Measurements from ENCODE around the gene CKS2.
"Not testable (repeated sequence)": the region's sequence is repeated elsewhere in the genome, so short reads cannot be mapped to it uniquely, and the experiment has no call there.

CKS2 gene

DNA sequence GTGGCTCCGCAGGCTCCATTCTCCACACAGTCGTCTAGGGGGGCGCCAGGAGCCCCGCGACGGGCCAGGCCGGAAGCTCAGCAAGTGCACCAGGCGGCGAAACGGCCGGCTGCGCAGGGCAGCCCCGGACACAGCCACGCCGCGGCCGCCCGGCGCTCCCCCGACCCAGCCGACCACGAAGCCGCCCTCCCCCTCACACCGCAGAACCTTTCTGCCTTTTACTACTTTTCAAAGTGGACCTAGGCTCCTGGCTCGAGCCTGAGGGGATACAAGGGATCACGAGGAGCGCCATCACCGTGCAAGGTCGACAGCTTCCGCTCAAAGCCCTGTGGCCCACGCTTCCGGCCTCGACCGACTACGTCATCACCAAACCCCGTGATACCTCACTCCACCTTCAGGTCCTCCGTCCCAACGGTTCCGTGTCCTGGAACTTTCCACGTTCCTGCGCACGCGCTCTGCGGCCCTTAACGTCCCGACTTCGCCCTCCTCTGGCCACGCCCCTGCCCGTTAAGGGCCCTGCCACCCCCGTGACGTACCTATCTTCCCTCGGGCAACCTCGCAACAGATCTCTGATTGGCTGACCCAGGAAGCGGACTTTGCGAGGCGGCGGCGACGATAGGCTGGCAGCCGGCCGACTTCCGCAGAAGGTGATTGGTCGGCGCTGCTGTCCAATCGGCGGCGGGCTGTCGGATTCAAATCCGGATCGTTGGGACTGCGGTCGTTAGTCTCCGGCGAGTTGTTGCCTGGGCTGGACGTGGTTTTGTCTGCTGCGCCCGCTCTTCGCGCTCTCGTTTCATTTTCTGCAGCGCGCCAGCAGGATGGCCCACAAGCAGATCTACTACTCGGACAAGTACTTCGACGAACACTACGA is at the start of gene CKS2:
Gene CKS2, plus strand, starts transcription at position 721 of the 871 bp plus-strand sequence. Its CDS starts 98 bp downstream, at position 819.
- in situ Hi-C loops (cut with MboI; ENCODE audit: low sequenced_read_pairs), result no loop called here

DNA sequence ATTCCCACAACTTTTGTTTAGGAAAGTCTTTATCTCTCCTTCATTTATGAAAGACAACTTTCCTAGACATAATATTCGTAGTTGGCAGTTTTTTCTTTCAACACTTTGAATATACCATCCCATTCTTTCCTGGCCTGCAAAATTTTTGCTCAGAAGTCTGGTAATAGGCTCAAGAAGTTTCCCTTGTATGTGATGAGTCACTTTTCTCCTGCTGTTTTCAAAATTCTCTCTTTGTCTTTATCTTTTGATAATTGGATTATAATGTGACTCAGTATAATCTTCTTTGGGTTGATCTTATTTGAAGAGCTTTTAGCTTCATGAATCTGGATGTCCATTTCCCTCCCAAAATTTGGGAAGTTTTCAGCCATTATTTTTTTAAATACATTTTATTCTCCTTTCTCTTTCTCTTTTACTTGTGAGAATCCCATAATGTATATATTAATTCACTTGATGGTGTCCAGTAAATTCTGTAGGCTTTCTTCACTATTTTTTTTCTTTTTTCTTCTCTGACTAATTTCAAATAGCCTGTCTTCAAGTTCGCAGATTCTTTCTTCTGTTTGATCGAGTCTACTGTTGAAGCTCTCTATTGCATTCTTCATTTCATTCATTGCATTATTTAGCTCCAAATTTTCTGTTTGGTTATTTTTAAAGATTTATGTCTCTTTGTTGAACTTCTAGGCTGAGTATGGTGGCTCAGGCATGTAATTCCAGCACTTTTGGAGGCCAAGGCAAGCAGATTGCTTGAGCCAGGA is 37.3 kb upstream of the CKS2 start:
- in situ Hi-C loops (cut with MboI; ENCODE audit: low sequenced_read_pairs), result loop anchor here (10.0 to 25.0 kb wide), 4 partner anchors 59 to 1311 kb away; partner anchors contain the start of gene CDK20

DNA sequence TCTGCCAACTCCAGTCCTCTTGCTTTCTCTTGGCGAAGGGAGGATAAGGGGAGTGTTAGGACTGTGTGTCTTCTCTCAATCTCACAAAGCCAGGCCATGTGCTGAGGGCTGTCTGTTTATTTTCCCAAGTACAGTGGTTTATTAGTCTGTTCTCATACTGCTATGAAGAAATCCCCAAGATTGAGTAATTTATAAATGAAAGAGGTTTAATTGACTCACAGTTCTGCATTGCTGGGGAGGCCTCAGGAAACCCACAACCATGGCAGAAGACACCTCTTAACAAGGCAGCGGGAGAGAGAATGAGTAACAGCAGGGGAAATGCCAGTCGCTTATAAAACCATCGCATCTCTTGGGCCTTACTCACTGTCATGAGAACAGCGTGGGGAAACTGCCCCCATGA is 36.2 kb upstream of the CKS2 start:
- in situ Hi-C loops (cut with MboI; ENCODE audit: low sequenced_read_pairs), result loop anchor here (10.0 to 25.0 kb wide), 5 partner anchors 60 to 1313 kb away; partner anchors contain the start of gene CDK20

DNA sequence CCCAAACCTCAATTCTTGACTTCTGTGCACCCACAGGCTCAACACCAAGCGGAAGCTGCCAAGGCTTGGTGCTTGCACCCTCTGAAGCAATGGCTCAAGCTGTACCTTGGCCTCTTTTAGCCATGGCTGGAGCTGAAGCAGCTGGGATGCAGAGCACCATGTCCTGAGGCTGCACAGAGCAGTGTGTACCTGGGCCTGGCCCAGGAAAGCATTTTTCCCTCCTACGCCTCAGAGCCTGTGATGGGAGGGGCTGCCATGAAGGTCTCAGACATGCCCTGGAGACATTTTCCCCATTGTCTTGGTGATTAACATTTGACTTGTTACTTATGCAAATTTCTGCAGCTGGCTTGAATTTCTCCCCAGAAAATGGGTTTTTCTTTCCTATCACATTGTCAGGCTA is 35.0 kb upstream of the CKS2 start:
- in situ Hi-C loops (cut with MboI; ENCODE audit: low sequenced_read_pairs), result loop anchor here (10.0 to 25.0 kb wide), 3 partner anchors 61 to 681 kb away; no protein-coding TSS in a partner anchor

DNA sequence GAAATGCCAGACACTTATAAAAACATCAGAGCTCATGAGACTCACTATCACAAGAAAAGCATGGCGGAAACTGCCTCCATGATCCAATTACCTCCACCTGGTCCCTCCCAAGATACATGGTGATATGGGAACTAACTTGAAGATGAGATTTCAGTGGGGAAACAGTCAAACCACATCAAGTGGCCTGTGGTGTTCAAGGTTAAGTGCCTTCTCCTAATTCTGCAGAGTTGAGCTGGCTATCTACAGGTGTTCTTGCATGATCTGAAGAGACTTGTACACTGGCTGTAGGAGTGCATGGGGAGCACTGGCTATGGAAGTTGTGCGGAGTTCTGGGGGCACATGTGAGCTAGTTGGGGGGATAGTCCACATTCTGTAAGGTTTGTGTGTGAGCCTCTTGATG is 34.0 kb upstream of the CKS2 start:
- in situ Hi-C loops (cut with MboI; ENCODE audit: low sequenced_read_pairs), result loop anchor here (10.0 to 25.0 kb wide), 3 partner anchors 62 to 682 kb away; no protein-coding TSS in a partner anchor

DNA sequence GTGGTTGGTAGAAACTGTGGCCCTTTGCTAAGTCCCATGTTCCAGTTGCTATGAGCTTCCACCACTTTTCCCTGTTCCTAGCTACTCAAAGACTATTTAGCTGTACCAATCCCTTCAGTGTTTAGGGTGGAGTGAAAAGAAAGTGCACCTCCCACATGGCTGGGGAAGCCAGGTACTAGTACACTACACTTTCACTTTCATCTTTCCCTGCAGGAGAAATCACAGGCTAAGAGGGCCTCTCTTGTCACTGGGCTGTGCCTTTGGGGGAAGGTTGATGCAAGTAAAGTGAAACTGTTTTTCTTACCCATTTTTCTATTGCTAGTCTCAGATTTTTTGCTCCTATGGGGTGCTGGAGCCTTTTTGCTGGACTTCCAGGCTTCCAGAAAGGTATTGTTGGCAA is 33.5 kb upstream of the CKS2 start:
- in situ Hi-C loops (cut with MboI; ENCODE audit: low sequenced_read_pairs), result loop anchor here (10.0 to 25.0 kb wide), 3 partner anchors 63 to 683 kb away; no protein-coding TSS in a partner anchor

DNA sequence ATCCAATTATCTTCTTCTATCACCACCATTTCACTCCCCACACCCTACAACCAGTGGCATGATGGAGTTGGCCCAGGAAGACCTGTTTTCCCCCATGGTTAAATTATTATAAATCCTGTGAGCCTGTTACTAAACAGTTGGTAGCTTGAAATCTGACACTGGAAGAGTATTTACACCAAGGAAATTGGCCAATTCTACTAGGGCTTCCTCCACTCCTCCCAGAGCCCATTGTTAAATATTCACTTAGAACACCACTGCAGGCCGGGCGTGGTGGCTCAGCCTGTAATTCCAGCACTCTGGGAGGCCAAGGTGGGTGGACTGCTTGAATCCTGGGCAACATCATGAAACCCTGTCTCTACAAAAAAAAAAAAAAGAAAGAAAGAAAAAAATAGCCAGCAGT is 32.4 kb upstream of the CKS2 start:
- in situ Hi-C loops (cut with MboI; ENCODE audit: low sequenced_read_pairs), result loop anchor here (10.0 to 25.0 kb wide), 3 partner anchors 64 to 684 kb away; no protein-coding TSS in a partner anchor

DNA sequence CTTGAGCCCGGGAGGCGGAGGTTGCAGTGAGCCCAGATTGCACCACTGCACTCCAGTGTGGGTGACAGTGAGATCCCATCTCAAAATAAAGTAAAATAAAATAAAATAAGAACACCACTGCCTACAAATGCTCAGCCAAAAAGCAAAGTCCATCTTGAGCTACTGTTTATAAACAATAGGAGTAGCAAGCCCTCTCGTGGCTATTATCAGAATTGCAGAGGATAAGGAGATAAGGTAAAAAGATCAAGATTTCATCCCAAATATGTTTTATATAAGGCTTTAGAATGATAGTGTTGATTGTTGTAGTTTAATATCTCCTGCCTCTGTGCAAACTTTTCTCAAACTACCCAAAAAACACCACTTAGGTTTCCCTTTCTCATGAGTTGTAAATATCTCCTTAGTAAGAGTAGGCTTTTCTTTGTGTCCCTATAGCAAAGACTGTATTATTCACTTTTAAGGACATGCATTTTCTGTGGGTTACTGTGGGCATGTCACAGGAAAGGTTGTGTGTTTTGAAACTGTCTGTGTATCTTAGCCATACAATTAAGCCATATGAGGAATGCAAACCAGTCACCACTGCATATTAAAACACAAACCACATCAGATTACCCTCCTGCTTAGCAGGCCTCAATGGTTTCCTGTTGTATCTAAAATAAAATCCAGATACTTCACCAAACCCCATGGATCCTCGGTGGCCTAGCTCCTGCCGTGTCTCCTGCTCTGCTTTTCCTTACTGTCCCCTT is 31.8 kb upstream of the CKS2 start:
- in situ Hi-C loops (cut with MboI; ENCODE audit: low sequenced_read_pairs), result loop anchor here (10.0 to 25.0 kb wide), 3 partner anchors 64 to 684 kb away; no protein-coding TSS in a partner anchor

DNA sequence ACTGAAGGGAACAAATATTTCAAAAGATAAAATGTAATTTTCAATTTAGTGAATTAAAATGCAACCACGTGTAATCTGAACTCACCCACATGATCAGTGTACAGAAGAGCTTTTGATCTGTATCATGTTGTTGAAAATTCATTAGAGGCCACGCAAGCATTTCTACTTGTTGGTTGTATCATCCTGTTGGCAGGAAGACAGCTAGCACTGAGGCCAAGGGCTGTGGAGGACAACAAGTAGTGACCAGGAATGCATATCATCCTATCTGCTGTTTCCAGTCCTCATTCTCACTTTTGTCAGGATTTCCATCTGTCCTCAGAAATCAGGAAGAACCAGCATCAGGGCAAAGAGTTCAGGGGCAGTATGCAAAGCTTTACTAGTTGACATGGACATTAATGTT is 29.9 kb upstream of the CKS2 start:
- in situ Hi-C loops (cut with MboI; ENCODE audit: low sequenced_read_pairs), result loop anchor here (25.0 kb wide), 1 partner anchor 269 kb away; no protein-coding TSS in a partner anchor

DNA sequence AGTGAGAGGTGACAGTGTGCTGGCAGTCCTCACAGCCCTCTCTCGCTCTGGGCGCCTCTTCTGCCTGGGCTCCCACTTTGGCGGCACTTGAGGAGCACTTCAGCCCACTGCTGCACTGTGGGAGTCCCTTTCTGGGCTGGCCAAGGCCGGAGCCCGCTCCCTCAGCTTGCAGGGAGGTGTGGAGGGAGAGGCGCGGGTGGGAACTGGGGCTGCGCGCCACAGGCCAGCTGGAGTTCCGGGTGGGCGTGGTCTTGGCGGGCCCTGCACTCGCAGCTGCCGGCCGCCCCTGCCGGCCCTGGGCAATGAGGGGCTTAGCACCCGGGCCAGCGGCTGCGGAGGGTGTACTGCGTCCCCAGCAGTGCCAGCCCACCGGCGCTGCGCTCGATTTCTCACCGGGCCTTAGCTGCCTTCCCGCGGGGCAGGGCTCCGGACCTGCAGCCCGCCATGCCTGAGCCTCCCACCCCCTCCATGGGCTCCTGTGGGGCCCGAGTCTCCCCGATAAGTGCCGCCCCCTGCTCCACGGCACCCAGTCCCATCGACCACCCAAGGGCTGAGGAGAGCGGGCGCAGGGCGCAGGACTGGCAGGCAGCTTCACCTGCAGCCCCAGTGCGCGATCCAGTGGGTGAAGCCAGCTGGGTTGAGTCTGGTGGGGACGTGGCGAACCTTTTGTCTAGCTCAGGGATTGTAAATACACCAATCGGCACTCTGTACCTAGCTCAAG is 28.6 kb upstream of the CKS2 start:
- in situ Hi-C loops (cut with MboI; ENCODE audit: low sequenced_read_pairs), result loop anchor here (25.0 kb wide), 1 partner anchor 270 kb away; no protein-coding TSS in a partner anchor

DNA sequence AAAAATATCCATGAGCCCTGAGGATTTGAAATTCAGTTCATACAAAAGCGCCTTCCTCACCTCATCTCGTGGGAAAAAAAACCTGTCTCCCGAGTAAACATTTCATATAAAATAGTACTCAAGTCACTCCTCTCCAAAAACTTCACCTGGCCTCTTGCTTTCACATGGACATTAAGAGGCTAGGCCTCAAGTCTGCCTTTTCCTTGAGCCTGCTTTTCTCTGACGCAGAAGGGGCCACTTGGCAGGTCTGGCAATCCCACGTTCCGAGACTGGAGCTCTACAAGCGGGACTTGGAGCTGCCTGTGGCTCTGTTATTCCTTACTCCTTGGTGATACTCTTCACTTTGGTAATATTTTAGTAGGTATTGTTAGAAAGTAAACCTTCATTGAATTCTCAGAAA is 26.9 kb upstream of the CKS2 start:
- in situ Hi-C loops (cut with MboI; ENCODE audit: low sequenced_read_pairs), result loop anchor here (25.0 kb wide), 1 partner anchor 272 kb away; no protein-coding TSS in a partner anchor

DNA sequence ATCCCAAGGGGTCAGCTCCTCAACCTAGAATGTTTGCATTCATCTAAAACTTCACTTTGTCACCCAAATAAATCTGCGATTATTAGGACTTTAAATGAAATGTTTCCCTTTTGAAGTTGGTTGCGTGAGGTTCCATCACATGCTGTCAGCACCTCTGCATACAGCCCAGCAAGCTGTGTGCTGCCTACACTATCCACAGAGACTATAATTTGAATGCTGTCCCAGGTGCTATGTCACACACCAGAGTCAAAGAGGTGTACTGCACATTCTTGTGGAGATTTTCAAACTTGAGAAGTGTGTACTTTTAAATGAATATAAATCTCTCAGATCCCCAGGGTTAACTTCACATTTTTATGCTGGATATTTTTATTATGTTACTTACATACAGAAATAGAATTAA is 19.3 kb upstream of the CKS2 start:
- in situ Hi-C loops (cut with MboI; ENCODE audit: low sequenced_read_pairs), result loop anchor here (25.0 kb wide), 1 partner anchor 279 kb away; no protein-coding TSS in a partner anchor

DNA sequence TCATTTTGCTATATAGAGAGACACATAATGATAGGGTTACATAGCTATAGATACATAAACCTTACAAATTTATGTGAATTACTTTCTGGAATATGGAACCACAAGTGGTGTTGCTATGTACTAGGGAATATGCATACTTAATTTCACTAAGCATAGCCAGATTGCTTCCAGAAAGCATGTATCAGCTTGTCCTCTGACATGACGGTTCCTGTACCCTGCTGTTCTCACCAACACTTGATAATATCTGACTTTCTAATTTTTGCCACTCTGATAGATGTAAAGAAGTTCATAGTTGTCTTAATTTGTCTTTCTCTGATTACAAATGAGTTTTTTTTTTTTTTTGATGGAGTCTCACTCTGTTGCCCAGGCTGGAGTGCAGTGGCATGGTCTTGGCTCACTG is 18.0 kb upstream of the CKS2 start:
- in situ Hi-C loops (cut with MboI; ENCODE audit: low sequenced_read_pairs), result loop anchor here (25.0 kb wide), 1 partner anchor 281 kb away; no protein-coding TSS in a partner anchor

DNA sequence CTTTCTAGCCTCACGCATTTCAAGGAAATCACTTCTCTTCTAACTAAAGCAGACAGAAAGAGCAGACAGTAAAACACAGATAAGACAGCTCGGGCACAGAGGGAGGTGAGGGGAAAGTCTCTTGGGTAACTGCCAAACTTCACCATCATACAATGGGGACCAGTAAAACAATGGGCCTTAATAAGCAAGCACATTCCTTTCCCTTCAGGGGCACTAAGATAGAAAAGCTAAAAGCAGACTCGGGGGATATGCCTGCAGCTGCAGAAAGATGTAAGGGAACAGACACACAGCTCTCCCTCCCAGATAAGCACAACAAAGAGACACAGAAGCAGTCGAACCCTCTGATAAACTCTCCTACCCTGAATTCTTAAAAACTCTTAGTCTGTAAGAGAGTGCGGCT is 15.6 kb upstream of the CKS2 start:
- in situ Hi-C loops (cut with MboI; ENCODE audit: low sequenced_read_pairs), result loop anchor here (25.0 kb wide), 1 partner anchor 283 kb away; no protein-coding TSS in a partner anchor

DNA sequence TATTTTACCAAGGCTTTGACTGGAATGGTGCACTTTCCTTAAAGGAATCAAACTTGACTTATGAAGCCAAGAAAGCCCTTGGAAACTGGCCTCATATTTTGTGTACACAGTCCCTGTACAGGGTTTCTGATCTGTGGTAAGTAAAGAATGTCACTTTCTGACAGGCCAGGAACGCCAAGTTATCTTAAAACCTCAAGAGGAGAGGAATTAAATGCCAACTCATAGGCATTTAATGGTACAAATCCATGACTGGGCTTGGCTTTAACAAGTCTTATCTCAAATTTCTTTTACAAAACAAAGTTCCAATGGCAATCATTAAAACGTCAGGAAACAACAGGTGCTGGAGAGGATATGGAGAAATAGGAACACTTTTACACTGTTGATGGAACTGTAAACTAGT is 9.0 kb upstream of the CKS2 start:
- in situ Hi-C loops (cut with MboI; ENCODE audit: low sequenced_read_pairs), result not testable (repeated sequence)

DNA sequence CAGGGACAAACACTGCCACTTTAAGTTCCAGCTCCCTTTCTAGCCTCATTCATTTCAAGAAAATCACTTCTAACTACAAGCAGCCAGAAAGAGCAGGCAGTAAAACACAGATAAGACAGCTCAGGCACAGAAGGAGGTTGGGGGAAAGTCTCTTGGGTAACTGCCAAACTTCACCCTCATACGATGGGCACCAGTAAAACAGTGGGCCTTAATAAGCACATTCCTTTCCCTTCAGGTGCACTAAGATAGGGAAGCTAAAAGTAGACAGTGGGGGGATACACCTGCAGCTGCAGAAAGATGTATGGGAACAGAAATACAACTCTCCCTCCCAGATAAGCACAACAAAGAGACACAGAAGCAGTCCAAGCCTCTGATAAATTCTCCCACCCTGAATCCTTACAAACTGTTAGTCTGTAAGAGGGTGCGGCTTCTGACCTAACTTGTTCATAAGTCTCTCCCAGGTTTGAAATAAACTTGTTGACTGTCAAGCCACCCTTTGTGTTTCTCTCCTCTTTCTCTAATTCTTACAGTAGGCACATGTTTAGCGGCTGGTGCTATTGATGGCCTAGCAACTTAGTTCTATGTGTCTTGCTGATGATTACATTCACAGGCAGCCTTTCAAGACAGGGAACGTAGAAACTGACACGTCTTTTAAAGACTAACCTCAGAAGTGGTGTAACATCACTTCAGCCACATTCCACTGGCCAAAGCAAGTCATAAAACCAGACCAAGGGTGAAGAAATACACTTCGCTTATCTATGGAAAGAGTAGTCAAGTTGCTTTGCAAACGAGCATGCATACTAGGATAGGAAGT is 6.8 kb upstream of the CKS2 start:
- in situ Hi-C loops (cut with MboI; ENCODE audit: low sequenced_read_pairs), result no loop called here

DNA sequence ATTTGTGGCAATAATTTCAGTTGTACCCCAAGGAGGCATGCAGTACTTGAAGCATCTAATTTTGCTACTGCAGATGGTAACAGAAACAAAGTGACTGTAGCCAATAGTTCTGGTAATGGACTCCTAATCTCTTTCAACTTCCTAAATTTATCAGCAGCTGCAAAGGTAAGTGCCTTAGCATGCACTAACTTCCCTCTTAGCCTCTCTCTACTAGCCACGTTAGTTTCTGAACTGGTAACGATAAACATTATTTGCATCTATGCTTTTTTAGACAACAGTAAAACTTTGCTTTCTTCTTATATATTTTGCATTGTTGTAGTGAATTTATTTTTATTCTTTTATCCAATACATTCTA is 6.2 kb upstream of the CKS2 start:
- in situ Hi-C loops (cut with MboI; ENCODE audit: low sequenced_read_pairs), result no loop called here

DNA sequence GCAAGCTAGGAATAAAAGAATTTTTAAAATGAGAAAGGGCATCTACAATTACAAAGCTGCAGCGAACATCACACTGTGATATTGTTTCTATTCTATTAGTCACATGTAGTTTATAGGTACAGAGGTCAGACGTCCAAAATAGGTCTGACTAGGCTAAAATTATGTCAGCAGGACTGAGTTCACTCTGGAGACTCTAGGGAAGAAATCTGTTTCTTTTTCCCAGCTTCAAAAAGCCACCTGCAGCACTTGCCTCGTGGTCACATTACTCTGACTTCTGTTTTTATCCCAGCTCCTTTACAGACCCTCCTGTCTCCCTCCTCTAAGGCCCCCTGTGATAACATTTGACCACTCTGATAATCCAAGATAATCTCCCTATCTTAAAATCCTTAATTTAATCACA is 5.1 kb upstream of the CKS2 start:
- in situ Hi-C loops (cut with MboI; ENCODE audit: low sequenced_read_pairs), result no loop called here

DNA sequence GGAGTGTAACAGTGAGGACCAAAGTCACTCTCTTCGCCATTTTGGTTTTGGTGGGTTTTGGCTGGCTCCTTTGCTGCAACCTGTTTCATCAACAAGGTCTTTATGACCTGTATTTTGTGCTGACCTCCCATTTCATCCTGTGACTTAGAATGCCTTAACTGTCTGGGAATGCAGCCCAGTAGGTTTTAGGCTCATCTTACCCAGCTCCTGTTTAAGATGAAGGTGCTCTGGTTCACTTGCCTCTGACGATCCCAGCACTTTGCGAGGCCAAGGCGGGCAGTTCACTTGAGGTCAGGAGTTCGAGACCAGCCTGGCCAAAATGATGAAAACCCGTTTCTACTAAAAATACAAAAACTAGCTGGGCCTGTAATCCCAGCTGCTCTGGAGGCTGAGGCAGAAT is 1.8 kb upstream of the CKS2 start:
- in situ Hi-C loops (cut with MboI; ENCODE audit: low sequenced_read_pairs), result no loop called here
